ENCODE measurements around the gene UACA.

DNA sequence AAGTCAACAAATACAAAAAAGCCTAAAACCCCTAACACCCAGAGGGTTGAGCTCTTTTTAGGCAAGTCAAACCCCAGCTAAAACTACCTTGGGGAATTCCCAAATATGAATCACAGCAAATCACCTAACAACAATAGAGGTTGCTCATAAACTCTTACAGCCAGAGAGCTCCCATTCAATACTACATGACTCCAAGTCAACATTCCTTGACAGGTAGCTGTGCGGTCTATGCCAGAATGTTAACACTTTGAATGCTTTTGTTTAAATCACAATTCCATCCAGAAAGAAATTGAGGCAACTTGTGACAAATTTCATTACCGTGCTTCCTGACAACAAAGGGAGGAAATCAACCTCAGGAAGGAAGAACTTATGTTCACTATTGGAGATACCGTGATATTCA lies 7.5 kb upstream of the UACA start:
- TF ChIP-seq, protein P1, sequence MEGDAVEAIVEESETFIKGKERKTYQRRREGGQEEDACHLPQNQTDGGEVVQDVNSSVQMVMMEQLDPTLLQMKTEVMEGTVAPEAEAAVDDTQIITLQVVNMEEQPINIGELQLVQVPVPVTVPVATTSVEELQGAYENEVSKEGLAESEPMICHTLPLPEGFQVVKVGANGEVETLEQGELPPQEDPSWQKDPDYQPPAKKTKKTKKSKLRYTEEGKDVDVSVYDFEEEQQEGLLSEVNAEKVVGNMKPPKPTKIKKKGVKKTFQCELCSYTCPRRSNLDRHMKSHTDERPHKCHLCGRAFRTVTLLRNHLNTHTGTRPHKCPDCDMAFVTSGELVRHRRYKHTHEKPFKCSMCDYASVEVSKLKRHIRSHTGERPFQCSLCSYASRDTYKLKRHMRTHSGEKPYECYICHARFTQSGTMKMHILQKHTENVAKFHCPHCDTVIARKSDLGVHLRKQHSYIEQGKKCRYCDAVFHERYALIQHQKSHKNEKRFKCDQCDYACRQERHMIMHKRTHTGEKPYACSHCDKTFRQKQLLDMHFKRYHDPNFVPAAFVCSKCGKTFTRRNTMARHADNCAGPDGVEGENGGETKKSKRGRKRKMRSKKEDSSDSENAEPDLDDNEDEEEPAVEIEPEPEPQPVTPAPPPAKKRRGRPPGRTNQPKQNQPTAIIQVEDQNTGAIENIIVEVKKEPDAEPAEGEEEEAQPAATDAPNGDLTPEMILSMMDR (IDR thresholded peaks at IDR 0.05; ENCODE audit: low read depth, low read length) = no peak
- TF ChIP-seq POLR2A (IDR thresholded peaks at IDR 0.05; ENCODE audit: extremely low read depth, insufficient read length) = no peak

Measured in NB4 (cell line).